ENCODE measurements around the gene LIN7B. TPM values are rescaled to one million over a fixed set of nuclear protein-coding genes. Genes with fewer than 3 reads are reported as not detected.
A peak's percentile ranks its signal among the peaks of the same experiment; 100 is the strongest.

LIN7B gene
- polyA plus RNA-seq, 1 of the 3 experiments (the other 2 are of a cell fraction): 20.8 TPM

DNA sequence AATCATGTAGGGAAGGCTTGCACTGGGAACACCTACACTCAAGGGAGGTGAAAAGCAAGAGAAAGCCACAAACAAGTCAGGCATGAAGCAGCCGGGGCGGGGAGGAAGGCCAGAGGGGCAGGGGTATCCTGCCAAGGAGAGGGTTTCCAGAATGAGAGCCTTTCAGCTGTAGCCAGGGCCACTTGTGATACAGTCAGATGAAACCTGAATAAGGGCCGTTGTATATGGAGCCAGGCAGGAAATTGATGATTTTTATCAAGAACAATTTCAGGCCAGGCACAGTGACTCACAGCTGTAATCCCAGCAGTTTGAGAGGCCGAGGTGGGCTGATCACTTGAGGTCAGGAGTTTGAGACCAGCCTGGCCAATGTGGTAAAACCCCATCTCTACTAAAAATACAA is 47.8 kb downstream of the LIN7B start (continued):
- TF ChIP-seq FOXM1 (IDR thresholded peaks at IDR 0.05; ENCODE audit: low read depth): no peak
- TF ChIP-seq, protein P1, sequence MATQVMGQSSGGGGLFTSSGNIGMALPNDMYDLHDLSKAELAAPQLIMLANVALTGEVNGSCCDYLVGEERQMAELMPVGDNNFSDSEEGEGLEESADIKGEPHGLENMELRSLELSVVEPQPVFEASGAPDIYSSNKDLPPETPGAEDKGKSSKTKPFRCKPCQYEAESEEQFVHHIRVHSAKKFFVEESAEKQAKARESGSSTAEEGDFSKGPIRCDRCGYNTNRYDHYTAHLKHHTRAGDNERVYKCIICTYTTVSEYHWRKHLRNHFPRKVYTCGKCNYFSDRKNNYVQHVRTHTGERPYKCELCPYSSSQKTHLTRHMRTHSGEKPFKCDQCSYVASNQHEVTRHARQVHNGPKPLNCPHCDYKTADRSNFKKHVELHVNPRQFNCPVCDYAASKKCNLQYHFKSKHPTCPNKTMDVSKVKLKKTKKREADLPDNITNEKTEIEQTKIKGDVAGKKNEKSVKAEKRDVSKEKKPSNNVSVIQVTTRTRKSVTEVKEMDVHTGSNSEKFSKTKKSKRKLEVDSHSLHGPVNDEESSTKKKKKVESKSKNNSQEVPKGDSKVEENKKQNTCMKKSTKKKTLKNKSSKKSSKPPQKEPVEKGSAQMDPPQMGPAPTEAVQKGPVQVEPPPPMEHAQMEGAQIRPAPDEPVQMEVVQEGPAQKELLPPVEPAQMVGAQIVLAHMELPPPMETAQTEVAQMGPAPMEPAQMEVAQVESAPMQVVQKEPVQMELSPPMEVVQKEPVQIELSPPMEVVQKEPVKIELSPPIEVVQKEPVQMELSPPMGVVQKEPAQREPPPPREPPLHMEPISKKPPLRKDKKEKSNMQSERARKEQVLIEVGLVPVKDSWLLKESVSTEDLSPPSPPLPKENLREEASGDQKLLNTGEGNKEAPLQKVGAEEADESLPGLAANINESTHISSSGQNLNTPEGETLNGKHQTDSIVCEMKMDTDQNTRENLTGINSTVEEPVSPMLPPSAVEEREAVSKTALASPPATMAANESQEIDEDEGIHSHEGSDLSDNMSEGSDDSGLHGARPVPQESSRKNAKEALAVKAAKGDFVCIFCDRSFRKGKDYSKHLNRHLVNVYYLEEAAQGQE (IDR thresholded peaks at IDR 0.05; ENCODE audit: low read depth, low read length): no peak
- TF ChIP-seq, protein P2, sequence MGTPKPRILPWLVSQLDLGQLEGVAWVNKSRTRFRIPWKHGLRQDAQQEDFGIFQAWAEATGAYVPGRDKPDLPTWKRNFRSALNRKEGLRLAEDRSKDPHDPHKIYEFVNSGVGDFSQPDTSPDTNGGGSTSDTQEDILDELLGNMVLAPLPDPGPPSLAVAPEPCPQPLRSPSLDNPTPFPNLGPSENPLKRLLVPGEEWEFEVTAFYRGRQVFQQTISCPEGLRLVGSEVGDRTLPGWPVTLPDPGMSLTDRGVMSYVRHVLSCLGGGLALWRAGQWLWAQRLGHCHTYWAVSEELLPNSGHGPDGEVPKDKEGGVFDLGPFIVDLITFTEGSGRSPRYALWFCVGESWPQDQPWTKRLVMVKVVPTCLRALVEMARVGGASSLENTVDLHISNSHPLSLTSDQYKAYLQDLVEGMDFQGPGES (IDR thresholded peaks at IDR 0.05; ENCODE audit: low read depth, low read length): no peak
- TF ChIP-seq EP300 (IDR thresholded peaks at IDR 0.05; ENCODE audit: borderline replicate concordance in 1 of 2, low read depth in 1 of 2, low read length in 1 of 2): no peak
- TF ChIP-seq RXRA (IDR thresholded peaks at IDR 0.05; ENCODE audit: borderline replicate concordance, low read depth): no peak

- H3K4me3 ChIP-seq (ENCODE audit: low read depth in 2 of 2, low read length in 1 of 2): no peak overlapping the region
- POLR2A ChIA-PET: no interaction called here
- H2AFZ ChIP-seq (ENCODE audit: low read depth): no peak overlapping the region
- 93% methylated on average over 24 of the region's 24 CpGs for WGBS (ENCODE audit: low lambda C conversion rate)
- no peak overlapping the region for H3K4me2 ChIP-seq
- H3K9me2 ChIP-seq: no peaks in the 10 kb centered on the region
- no peaks in the 10 kb centered on the region for H3K4me1 ChIP-seq (ENCODE audit: control insufficient read depth in 1 of 2, insufficient read depth in 2 of 2, low read depth in 1 of 2, low read length in 1 of 2)
- H4K20me1 ChIP-seq (ENCODE audit: insufficient read depth): peaks cover 14% of the 10 kb centered on the region; the same call in 1 of the 2 replicates
- no peaks in the 10 kb centered on the region for H3K27me3 ChIP-seq (ENCODE audit: insufficient read depth)
- H3K36me3 ChIP-seq (replicated peaks in 1 of 2; ENCODE audit: control insufficient read depth in 1 of 2, insufficient read depth in 2 of 2, low read length in 1 of 2): peaks cover 0 to 15% of the 10 kb centered on the region in 2 experiments
- no peak overlapping the region for H3K27ac ChIP-seq (ENCODE audit: low read depth in 2 of 2, low read length in 1 of 2)
- no peaks in the 10 kb centered on the region for H3K9me3 ChIP-seq
- no peak for DNase-seq
- no peak for TF ChIP-seq RXRA (IDR thresholded peaks at IDR 0.05; ENCODE audit: borderline replicate concordance, low read depth)
- H3F3A ChIP-seq (replicated peaks; ENCODE audit: insufficient read depth): peaks cover 12% of the 10 kb centered on the region
- H3K79me2 ChIP-seq (ENCODE audit: insufficient read depth): no peaks in the 10 kb centered on the region; the same call in 1 of the 2 replicates
- H3K9ac ChIP-seq: no peak overlapping the region
- CTCF ChIA-PET: interaction anchor here (1.0 to 5.8 kb wide), 3 partner anchors 33 to 67 kb away, joined by 3 to 33 read pairs (median 4); no protein-coding TSS in a partner anchor
Measured at GRCh38 chr19:49165111-49165750, 51.1 kb downstream of the LIN7B start.

DNA sequence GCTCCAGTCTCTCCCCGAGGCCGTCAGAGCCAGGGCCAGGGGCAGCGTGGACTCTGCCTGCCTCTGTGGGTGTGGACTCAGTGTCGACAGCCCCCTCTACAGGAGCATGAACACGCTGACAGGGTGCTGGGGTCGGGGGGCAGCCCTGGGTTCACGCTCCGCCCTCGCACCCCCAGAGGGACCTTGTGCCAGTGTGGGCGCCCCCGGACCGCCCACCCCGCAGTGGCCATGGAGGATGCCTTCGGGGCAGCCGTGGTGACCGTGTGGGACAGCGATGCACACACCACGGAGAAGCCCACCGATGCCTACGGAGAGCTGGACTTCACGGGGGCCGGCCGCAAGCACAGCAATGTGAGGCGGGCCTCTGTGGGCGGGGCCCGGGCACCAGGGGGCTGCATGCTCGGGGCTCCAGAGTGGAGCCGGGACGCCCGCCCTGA is 51.7 kb downstream of the LIN7B start:
- H3K27ac ChIP-seq (ENCODE audit: low read depth in 2 of 2, low read length in 1 of 2): no peak overlapping the region
- no peak overlapping the region for H3K9ac ChIP-seq
- no peak overlapping the region for H2AFZ ChIP-seq (ENCODE audit: low read depth)
- peaks cover 0 to 21% of the 10 kb centered on the region in 2 experiments for H3K36me3 ChIP-seq (replicated peaks in 1 of 2; ENCODE audit: control insufficient read depth in 1 of 2, insufficient read depth in 2 of 2, low read length in 1 of 2)
- H3F3A ChIP-seq (replicated peaks; ENCODE audit: insufficient read depth): peaks cover 9% of the 10 kb centered on the region
- no peaks in the 10 kb centered on the region for H3K9me2 ChIP-seq
- H3K79me2 ChIP-seq (ENCODE audit: insufficient read depth): no peaks in the 10 kb centered on the region; the same call in 1 of the 2 replicates
- 82% methylated on average over 14 of the region's 30 CpGs for WGBS (ENCODE audit: low lambda C conversion rate)
- peaks cover 11% of the 10 kb centered on the region; the same call in 1 of the 2 replicates for H4K20me1 ChIP-seq (ENCODE audit: insufficient read depth)
- no peaks in the 10 kb centered on the region for H3K9me3 ChIP-seq
- H3K4me3 ChIP-seq (ENCODE audit: low read depth in 2 of 2, low read length in 1 of 2): no peak overlapping the region
- CTCF ChIA-PET: interaction anchor here (1.0 to 1.6 kb wide), 2 partner anchors 43 to 68 kb away, joined by 3 to 4 read pairs; no protein-coding TSS in a partner anchor
- TF ChIP-seq EP300 (IDR thresholded peaks at IDR 0.05; ENCODE audit: borderline replicate concordance in 1 of 2, low read depth in 1 of 2, low read length in 1 of 2) (no peak), NFIC (IDR thresholded peaks at IDR 0.05; ENCODE audit: borderline replicate concordance) (no peak), FOXJ3 (CRISPR knock-in tag; IDR thresholded peaks at IDR 0.05) (no peak)
- H3K27me3 ChIP-seq (ENCODE audit: insufficient read depth): no peaks in the 10 kb centered on the region
- H3K4me2 ChIP-seq: no peak overlapping the region
- POLR2A ChIA-PET: no interaction called here
- H3K4me1 ChIP-seq (ENCODE audit: control insufficient read depth in 1 of 2, insufficient read depth in 2 of 2, low read depth in 1 of 2, low read length in 1 of 2): no peaks in the 10 kb centered on the region
- peak; percentile 51 for DNase-seq
